ENCODE results near the gene DCUN1D3. TPM values are rescaled to one million over a fixed set of nuclear protein-coding genes. Genes with fewer than 3 reads are reported as not detected.

The DCUN1D3 gene
- total RNA-seq, 4 donors from 2014 or later: 18.3 to 37.4 (median 27.8) TPM

DNA sequence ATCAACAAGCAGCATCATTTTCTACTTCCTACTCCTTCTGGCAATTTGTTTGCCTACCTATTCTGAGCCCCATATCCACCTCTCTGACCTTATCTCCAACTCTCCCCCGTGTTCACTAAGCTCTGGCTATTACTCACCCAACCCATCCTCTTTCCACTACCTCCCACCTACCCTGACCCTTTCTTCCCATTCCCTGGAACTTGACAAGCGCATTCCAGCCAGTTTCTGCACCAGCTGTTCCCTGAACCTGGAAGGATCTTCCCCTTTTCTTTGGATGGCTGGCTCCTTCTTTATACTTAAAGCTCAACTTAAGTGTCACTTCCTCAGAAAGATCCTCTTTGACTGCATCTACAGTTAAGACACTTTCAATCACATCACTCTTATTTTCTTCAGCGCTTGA is 2.2 kb downstream of the DCUN1D3 start:
- intact Hi-C loops (cut with DNase I): no loop called here
- no peak for DNase-seq (ENCODE audit: extremely low spot score)
- WGBS: 71% methylated on average over 3 of the region's 3 CpGs
- Histone ChIP-seq H3K4me3 (peak overlapping the region in 2 of 4 donors; percentile 28 to 74), H3K27me3 (no peaks in the 10 kb centered on the region), H3K36me3 (peaks cover 0 to 39% (median 29%) of the 10 kb centered on the region in 4 donors), H3K4me1 (peaks cover 41 to 64% (median 55%) of the 10 kb centered on the region in 4 donors), H3K9me3 (no peaks in the 10 kb centered on the region), H3K27ac (replicated peaks in 1 of 4) (peak overlapping the region; percentile 93 to 99 (median 99))
- TF ChIP-seq EP300 (IDR thresholded peaks at IDR 0.05) (no peak), POLR2AphosphoS5 (IDR thresholded peaks at IDR 0.05) (no peak), POLR2A (IDR thresholded peaks at IDR 0.05; ENCODE audit: low read depth) (no peak)
- TF ChIP-seq, protein P1, sequence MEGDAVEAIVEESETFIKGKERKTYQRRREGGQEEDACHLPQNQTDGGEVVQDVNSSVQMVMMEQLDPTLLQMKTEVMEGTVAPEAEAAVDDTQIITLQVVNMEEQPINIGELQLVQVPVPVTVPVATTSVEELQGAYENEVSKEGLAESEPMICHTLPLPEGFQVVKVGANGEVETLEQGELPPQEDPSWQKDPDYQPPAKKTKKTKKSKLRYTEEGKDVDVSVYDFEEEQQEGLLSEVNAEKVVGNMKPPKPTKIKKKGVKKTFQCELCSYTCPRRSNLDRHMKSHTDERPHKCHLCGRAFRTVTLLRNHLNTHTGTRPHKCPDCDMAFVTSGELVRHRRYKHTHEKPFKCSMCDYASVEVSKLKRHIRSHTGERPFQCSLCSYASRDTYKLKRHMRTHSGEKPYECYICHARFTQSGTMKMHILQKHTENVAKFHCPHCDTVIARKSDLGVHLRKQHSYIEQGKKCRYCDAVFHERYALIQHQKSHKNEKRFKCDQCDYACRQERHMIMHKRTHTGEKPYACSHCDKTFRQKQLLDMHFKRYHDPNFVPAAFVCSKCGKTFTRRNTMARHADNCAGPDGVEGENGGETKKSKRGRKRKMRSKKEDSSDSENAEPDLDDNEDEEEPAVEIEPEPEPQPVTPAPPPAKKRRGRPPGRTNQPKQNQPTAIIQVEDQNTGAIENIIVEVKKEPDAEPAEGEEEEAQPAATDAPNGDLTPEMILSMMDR (IDR thresholded peaks at IDR 0.05): no peak

DNA sequence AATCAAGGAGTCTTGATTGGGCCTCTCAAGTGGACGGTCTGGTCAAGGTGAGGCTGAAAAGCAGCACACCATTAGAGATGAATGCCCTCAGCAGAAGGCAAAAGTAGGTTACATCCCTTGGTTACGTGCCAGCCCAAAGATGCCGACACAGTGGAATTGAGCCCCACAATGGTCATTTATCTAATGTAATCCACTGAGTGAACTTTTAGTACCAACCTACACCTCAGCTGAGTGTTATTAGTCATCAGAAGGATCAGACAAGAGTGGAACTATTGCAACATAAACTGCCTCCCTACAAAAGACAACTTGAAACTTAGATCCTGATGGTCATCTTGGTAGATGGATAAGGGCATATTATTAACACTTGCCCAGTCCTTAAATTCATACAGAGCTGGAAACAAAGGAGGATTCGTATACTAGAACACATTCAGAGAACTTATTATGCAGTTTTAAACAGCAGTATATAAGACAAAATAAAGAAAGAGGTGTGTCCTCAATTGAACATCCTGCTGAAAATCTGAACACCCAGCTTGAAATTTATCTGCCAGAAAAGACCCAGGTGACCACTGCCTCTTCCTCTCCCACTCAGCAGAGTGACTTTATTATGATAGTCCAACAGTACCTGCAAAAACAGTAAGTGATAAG is 2.8 kb downstream of the DCUN1D3 start:
- TF ChIP-seq EP300 (IDR thresholded peaks at IDR 0.05): no peak
- no peak for TF ChIP-seq POLR2AphosphoS5 (IDR thresholded peaks at IDR 0.05)
- TF ChIP-seq, protein P1 (IDR thresholded peaks at IDR 0.05): no peak
- no peak for TF ChIP-seq POLR2A (IDR thresholded peaks at IDR 0.05; ENCODE audit: low read depth)
- Histone ChIP-seq H3K4me1 (peaks cover 36 to 62% (median 50%) of the 10 kb centered on the region in 4 donors), H3K27me3 (no peaks in the 10 kb centered on the region), H3K36me3 (peaks cover 0 to 39% (median 34%) of the 10 kb centered on the region in 4 donors), H3K27ac (replicated peaks in 1 of 4) (peak overlapping the region; percentile 93 to 99 (median 99)), H3K4me3 (peak overlapping the region in 1 of 4 donors; percentile 28), H3K9me3 (no peaks in the 10 kb centered on the region)
- WGBS: 89% methylated on average over 4 of the region's 4 CpGs
- intact Hi-C loops (cut with DNase I): no loop called here
- DNase-seq (ENCODE audit: extremely low spot score): no peak

DNA sequence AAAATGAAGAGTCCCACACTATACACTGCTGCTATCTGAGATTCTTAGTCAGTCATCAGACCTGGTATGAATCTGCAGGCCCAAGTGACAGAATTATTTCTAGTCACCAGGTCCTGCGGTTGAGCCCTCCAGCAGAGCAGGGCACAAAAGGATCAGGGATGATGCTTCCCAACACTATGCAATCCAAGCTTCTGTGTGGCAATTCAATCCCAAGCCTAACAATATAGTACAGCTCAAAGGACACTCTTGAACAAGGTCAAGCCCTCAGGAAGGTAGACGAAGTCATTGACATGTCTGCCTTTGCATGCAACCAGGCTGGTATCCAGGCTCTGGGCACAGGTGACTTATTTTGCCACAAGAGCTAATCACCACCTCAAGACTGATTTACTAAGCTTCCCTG is 5.8 kb downstream of the DCUN1D3 start:
- intact Hi-C loops (cut with DNase I): no loop called here
- Histone ChIP-seq H3K4me3 (no peak overlapping the region), H3K27me3 (no peaks in the 10 kb centered on the region), H3K36me3 (peaks cover 0 to 50% (median 45%) of the 10 kb centered on the region in 4 donors), H3K4me1 (peaks cover 37 to 72% (median 49%) of the 10 kb centered on the region in 4 donors), H3K27ac (replicated peaks in 1 of 4) (no peak overlapping the region), H3K9me3 (no peaks in the 10 kb centered on the region)
- 100% methylated on average over 2 of the region's 2 CpGs for WGBS
- TF ChIP-seq, protein P1 (IDR thresholded peaks at IDR 0.05): no peak
- TF ChIP-seq POLR2AphosphoS5 (IDR thresholded peaks at IDR 0.05) (no peak), POLR2A (IDR thresholded peaks at IDR 0.05; ENCODE audit: low read depth) (no peak), EP300 (IDR thresholded peaks at IDR 0.05) (no peak)
- no peak for DNase-seq (ENCODE audit: extremely low spot score)

DNA sequence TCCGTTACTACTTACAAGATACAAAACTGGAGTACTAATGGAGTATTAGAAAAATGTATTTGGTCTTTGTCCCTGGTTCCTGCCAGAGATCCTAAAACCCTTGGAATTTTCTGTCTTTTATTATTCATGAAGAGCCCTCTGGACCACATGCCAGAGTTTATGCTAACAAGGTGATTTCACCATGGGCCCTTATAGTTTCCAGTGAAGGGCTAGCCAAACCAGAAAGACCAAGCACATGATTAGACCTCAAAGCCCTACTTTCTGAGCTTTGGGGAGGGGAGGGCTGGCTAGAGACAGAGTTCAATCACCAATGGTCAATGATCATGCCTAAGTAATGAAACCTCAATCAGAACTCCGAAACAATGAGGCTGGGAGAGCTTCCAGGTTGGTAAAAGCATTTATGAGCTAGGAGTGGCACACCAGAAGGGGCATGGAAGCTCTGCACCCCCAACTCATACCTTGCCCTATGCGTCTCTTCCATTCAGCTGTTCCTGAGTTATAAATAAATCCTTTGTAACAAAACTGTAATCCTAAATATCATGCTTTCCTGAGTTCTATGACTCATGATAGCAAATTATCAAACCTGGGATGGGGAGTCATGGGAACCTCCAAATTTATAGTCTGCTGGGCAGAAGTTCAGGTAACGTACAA is 10.4 kb downstream of the DCUN1D3 start:
- WGBS: 89% methylated on average over 4 of the region's 4 CpGs
- no peak overlapping the region for H3K4me3 ChIP-seq
- TF ChIP-seq, protein P1 (IDR thresholded peaks at IDR 0.05): no peak
- no peak for TF ChIP-seq POLR2AphosphoS5 (IDR thresholded peaks at IDR 0.05)
- H3K36me3 ChIP-seq: peaks cover 0 to 36% (median 29%) of the 10 kb centered on the region in 4 donors
- H3K27ac ChIP-seq (replicated peaks in 1 of 4): no peak overlapping the region
- DNase-seq (ENCODE audit: extremely low spot score): no peak
- H3K4me1 ChIP-seq: peaks cover 16 to 55% (median 30%) of the 10 kb centered on the region in 4 donors
- intact Hi-C loops (cut with DNase I): no loop called here
- H3K9me3 ChIP-seq: no peaks in the 10 kb centered on the region
- no peaks in the 10 kb centered on the region for H3K27me3 ChIP-seq

All from esophagus muscularis mucosa (tissue), 4 donors.